ENCODE data around the gene ZNF568. TPM values are rescaled to one million over a fixed set of nuclear protein-coding genes. Genes with fewer than 3 reads are reported as not detected.

The ZNF568 gene
- total RNA-seq, 1 donor, result 13.5 TPM

GRCh38 chr19:36918090-36918489 lies 2.0 kb downstream of the ZNF568 start:
- TF ChIP-seq CTCF (IDR thresholded peaks at IDR 0.05; ENCODE audit: insufficient read depth, low read length), result no peak
- no peak overlapping the region for H3K4me3 ChIP-seq (ENCODE audit: low read depth, low read length)
- no peak for DNase-seq (ENCODE audit: low read depth)

- TF ChIP-seq CTCF (IDR thresholded peaks at IDR 0.05; ENCODE audit: insufficient read depth, low read length), result no peak
- no peak for DNase-seq (ENCODE audit: low read depth)
- no peak overlapping the region for H3K4me3 ChIP-seq (ENCODE audit: low read depth, low read length)
Measured at GRCh38 chr19:36931684-36932083, 15.6 kb downstream of the ZNF568 start.

- no peak overlapping the region for H3K4me3 ChIP-seq (ENCODE audit: low read depth, low read length)
- no peak for DNase-seq (ENCODE audit: low read depth)
Measured at GRCh38 chr19:36939153-36939552, 23.0 kb downstream of the ZNF568 start.

GRCh38 chr19:36950335-36951119 lies 34.4 kb downstream of the ZNF568 start:
- H3K4me3 ChIP-seq (ENCODE audit: low read depth, low read length), result no peak overlapping the region
- no peak for DNase-seq (ENCODE audit: low read depth)
- TF ChIP-seq CTCF (IDR thresholded peaks at IDR 0.05; ENCODE audit: insufficient read depth, low read length), result no peak

More at GRCh38 chr19:36939153-36939552, 23.0 kb downstream of the ZNF568 start:
- TF ChIP-seq CTCF (IDR thresholded peaks at IDR 0.05; ENCODE audit: insufficient read depth, low read length), result no peak

GRCh38 chr19:36962346-36962745 lies 46.2 kb downstream of the ZNF568 start:
- no peak for DNase-seq (ENCODE audit: low read depth)
- TF ChIP-seq CTCF (IDR thresholded peaks at IDR 0.05; ENCODE audit: insufficient read depth, low read length), result no peak

GRCh38 chr19:36963280-36963679 lies 47.1 kb downstream of the ZNF568 start:
- no peak for TF ChIP-seq CTCF (IDR thresholded peaks at IDR 0.05; ENCODE audit: insufficient read depth, low read length)
- DNase-seq (ENCODE audit: low read depth), result no peak
- H3K4me3 ChIP-seq (ENCODE audit: low read depth, low read length), result no peak overlapping the region

More at GRCh38 chr19:36962346-36962745, 46.2 kb downstream of the ZNF568 start:
- no peak overlapping the region for H3K4me3 ChIP-seq (ENCODE audit: low read depth, low read length)

Data from fibroblast of the aortic adventitia (primary cell).